Effector memory CD4-positive, alpha-beta T cell (primary cell): ENCODE results near the gene SMC6.

Experiments
- DNase-seq, 3 donors: peaks; one replicate each; pipeline ENCODE4 v3.0.0-alpha.2; 2020
- H3K27ac ChIP-seq: 2 replicates; pipeline ENCODE4 v1.7.0; 2013; ENCODE audit warnings: mild to moderate bottlenecking, low read length, moderate library complexity; ENCODE audit not compliant: insufficient read depth, poor library complexity, severe bottlenecking
- H3K27me3 ChIP-seq: replicated peaks from 2 replicates; pipeline ENCODE4 v1.7.0; 2013; ENCODE audit warnings: mild to moderate bottlenecking, low read length; ENCODE audit not compliant: insufficient read depth, control insufficient read depth, poor library complexity, severe bottlenecking
- H3K36me3 ChIP-seq: 2 replicates; pipeline ENCODE4 v1.7.0; 2013; ENCODE audit warnings: mild to moderate bottlenecking, low read length, moderate library complexity; ENCODE audit not compliant: control insufficient read depth, insufficient read depth
- H3K4me1 ChIP-seq: 2 replicates; pipeline ENCODE4 v1.7.0; 2013; ENCODE audit warnings: low read length, mild to moderate bottlenecking; ENCODE audit not compliant: control insufficient read depth, insufficient read depth, poor library complexity, severe bottlenecking
- H3K4me3 ChIP-seq: 2 replicates; pipeline ENCODE4 v1.7.0; 2013; ENCODE audit warnings: low read length, low read depth, mild to moderate bottlenecking; ENCODE audit not compliant: insufficient read depth, poor library complexity, severe bottlenecking
- H3K9me3 ChIP-seq: 2 replicates; pipeline ENCODE4 v1.7.0; 2013; ENCODE audit warnings: mild to moderate bottlenecking, low read length, moderate library complexity; ENCODE audit not compliant: control insufficient read depth

SMC6 gene

GRCh38 chr2:17765398-17765797 lies 11.8 kb upstream of the SMC6 start:
- Histone ChIP-seq H3K27me3 (no peaks in the 10 kb centered on the region), H3K27ac (no peak overlapping the region), H3K4me1 (no peaks in the 10 kb centered on the region), H3K4me3 (no peak overlapping the region), H3K36me3 (no peaks in the 10 kb centered on the region), H3K9me3 (no peaks in the 10 kb centered on the region)
- no peak for DNase-seq

DNA sequence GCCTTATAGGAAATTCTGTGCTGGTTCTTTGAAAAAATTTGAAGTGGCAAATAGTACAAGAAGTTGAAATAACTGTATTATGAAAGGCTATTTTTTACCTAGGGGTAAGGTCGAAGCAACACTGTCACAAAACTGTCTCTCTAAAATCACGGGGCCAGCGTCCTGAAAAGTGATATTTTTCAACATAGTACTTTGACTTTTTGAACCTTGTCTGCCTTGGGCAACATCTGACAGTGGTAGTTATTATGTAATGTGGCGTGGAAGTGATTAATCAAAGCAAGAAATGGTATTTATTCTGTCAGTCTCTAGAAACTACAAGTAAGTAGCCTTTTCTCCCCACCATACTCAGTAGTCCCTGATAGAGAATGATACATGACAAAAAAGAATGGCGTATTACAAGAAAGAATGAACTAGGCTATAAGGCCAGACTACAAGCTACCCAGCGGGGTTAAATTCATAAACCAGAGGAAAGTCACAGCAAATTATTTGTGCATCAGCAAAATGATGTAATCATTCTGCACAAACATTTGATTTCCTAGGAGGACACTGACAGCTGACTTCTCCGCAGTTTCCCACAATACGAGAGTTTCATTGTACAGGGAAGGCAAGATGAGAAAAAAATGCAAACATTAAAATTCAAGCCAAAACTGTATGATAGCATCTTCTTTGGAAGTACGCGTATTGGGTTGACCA lies 10.2 kb upstream of the SMC6 start:
- Histone ChIP-seq H3K27me3 (no peaks in the 10 kb centered on the region), H3K9me3 (no peaks in the 10 kb centered on the region), H3K4me1 (no peaks in the 10 kb centered on the region), H3K36me3 (no peaks in the 10 kb centered on the region), H3K4me3 (no peak overlapping the region), H3K27ac (no peak overlapping the region)
- DNase-seq = no peak

- DNase-seq = no peak
- no peaks in the 10 kb centered on the region for H3K27me3 ChIP-seq
- no peaks in the 10 kb centered on the region for H3K9me3 ChIP-seq
- no peaks in the 10 kb centered on the region for H3K4me1 ChIP-seq
- no peak overlapping the region for H3K27ac ChIP-seq
- no peak overlapping the region for H3K4me3 ChIP-seq
- H3K36me3 ChIP-seq = no peaks in the 10 kb centered on the region
These were observed 8.8 kb upstream of the SMC6 start for GRCh38 chr2:17762451-17762850.

DNA sequence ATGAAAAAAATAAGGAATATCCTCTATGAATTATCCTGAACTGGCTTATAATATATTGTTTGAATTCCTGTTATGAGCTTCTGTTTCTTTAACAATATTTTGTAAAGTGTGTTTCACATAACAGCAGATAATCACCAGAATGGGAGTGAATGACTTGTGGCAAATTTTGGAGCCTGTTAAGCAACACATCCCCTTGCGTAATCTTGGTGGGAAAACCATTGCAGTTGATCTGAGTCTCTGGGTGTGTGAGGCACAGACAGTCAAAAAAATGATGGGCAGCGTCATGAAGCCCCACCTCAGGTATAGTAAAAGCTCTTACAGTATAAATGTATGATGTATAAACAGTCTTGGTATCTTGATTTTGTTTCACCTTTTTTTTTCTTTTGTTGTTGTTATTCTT lies 6.2 kb upstream of the SMC6 start:
- no peak for DNase-seq
- Histone ChIP-seq H3K27me3 (no peaks in the 10 kb centered on the region), H3K27ac (no peak overlapping the region), H3K4me3 (no peak overlapping the region), H3K4me1 (peaks cover under 1% of the 10 kb centered on the region), H3K36me3 (no peaks in the 10 kb centered on the region), H3K9me3 (no peaks in the 10 kb centered on the region)

- DNase-seq = no peak
- H3K9me3 ChIP-seq = no peaks in the 10 kb centered on the region
- H3K4me3 ChIP-seq = no peak overlapping the region
- peaks cover 6% of the 10 kb centered on the region for H3K4me1 ChIP-seq
- no peak overlapping the region for H3K27ac ChIP-seq
- H3K36me3 ChIP-seq = no peaks in the 10 kb centered on the region
- H3K27me3 ChIP-seq = no peaks in the 10 kb centered on the region
These were observed 4.5 kb upstream of the SMC6 start for GRCh38 chr2:17758118-17758517.

GRCh38 chr2:17757321-17757720 lies 3.7 kb upstream of the SMC6 start:
- no peak overlapping the region for H3K4me3 ChIP-seq
- H3K36me3 ChIP-seq = no peaks in the 10 kb centered on the region
- H3K27ac ChIP-seq = no peak overlapping the region
- peaks cover 12% of the 10 kb centered on the region for H3K4me1 ChIP-seq
- no peak for DNase-seq
- no peaks in the 10 kb centered on the region for H3K9me3 ChIP-seq
- H3K27me3 ChIP-seq = no peaks in the 10 kb centered on the region

DNA sequence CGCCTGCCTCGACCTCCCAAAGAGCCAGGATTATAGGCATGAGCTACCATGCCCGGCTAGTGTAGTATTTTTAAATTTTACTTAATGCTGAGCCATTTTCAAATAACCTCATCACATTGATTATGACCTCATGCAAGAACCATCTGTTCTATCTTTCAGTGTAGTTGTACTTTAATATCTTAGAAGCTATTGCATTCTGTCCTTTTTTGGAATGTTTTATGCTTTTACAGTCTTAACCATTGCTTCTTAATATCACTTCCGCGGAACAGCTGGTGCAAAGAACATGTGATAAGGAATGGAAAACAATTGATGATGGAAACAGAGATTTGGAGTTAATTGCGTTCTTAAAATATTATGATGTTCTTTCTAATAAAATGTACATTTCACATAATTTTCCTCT lies 3.1 kb upstream of the SMC6 start:
- H3K27me3 ChIP-seq = no peaks in the 10 kb centered on the region
- no peak overlapping the region for H3K27ac ChIP-seq
- no peak overlapping the region for H3K4me3 ChIP-seq
- H3K4me1 ChIP-seq = peaks cover 12% of the 10 kb centered on the region
- no peaks in the 10 kb centered on the region for H3K9me3 ChIP-seq
- no peak for DNase-seq
- H3K36me3 ChIP-seq = no peaks in the 10 kb centered on the region

DNA sequence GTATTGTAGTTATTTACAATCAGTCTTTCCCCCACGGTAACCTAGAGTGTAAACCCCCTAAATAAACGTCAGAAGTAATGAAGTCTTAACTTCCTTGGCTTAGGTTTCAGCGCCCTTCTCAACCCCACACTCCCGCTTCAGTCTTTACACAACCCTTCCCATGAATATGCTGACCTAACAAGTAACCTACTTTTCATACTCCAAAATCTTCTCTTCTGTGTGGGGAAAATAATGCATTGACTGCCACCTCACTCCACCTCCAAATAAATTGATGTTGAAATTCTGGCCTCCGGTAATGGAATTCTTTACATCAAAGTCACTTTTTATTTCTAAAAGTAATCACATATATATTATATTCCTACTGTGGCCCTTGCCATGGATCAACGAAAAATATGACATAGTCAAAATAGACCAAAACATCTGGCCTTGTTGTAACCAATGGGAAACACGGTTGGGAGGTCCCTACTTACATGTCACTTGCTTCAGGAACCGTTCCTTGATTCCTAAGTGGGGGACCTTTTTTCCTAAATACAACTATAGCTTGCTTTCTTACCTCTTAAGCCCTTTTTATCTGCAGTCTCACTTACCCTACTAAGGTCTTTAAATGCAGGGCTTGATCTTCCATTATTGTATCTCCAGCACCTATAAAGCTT lies 1.3 kb upstream of the SMC6 start:
- H3K4me1 ChIP-seq = peaks cover 12% of the 10 kb centered on the region
- H3K9me3 ChIP-seq = no peaks in the 10 kb centered on the region
- H3K27ac ChIP-seq = peak overlapping the region; percentile 97
- H3K4me3 ChIP-seq = peak overlapping the region; percentile 98
- no peak for DNase-seq
- no peaks in the 10 kb centered on the region for H3K36me3 ChIP-seq
- H3K27me3 ChIP-seq = no peaks in the 10 kb centered on the region

- peaks cover 12% of the 10 kb centered on the region for H3K4me1 ChIP-seq
- no peaks in the 10 kb centered on the region for H3K36me3 ChIP-seq
- peak overlapping the region; percentile 97 for H3K27ac ChIP-seq
- peak in 2 of 3 donors; percentile 2 to 24 for DNase-seq
- no peaks in the 10 kb centered on the region for H3K9me3 ChIP-seq
- H3K27me3 ChIP-seq = no peaks in the 10 kb centered on the region
- H3K4me3 ChIP-seq = peak overlapping the region; percentile 98
These were observed 463 bp downstream of the SMC6 start for GRCh38 chr2:17752892-17753802.

GRCh38 chr2:17752246-17752645 lies 1.4 kb downstream of the SMC6 start:
- H3K9me3 ChIP-seq = no peaks in the 10 kb centered on the region
- no peaks in the 10 kb centered on the region for H3K27me3 ChIP-seq
- no peak for DNase-seq
- H3K4me3 ChIP-seq = no peak overlapping the region
- no peak overlapping the region for H3K27ac ChIP-seq
- no peaks in the 10 kb centered on the region for H3K36me3 ChIP-seq
- peaks cover 12% of the 10 kb centered on the region for H3K4me1 ChIP-seq
